GM12878 (cell line): ENCODE data around the gene NFATC1. TPM values are rescaled to one million over a fixed set of nuclear protein-coding genes. Genes with fewer than 3 reads are reported as not detected.

Source experiments
- ATAC-seq: fragments of 200-7000 bp; cut with Tn5 transposase; 3 replicates; pipeline ENCODE4 v1.9.1; 2020; ENCODE audit warnings: mild to moderate bottlenecking, moderate library complexity
- BruUV-seq: library from RNA; stranded (reverse); fragments of 400-500 nt; replicated peaks from 2 replicates; lab custom pipeline; 2021; lab: Mats Ljungman, UMichigan
- CTCF ChIA-PET: fragments of 300-600 bp; sonication (Branson Sonifier 250); formaldehyde crosslinking; extraction: SDS; loops from one replicate; lab custom pipeline; 2021; ENCODE audit warnings: inconsistent platforms; lab: Yijun Ruan, JAX
- POLR2A ChIA-PET: fragments of 350-600 bp; formaldehyde crosslinking; extraction: SDS; loops from one replicate; lab custom pipeline; 2021; ENCODE audit warnings: inconsistent platforms; lab: Charles Lee
- RAD21 ChIA-PET: fragments of 300-600 bp; sonication (Branson Sonifier 250); formaldehyde crosslinking; loops from one replicate; lab custom pipeline; 2023; ENCODE audit warnings: antibody characterized with exemption; ENCODE audit not compliant: unreplicated experiment; lab: Charles Lee
- SMC1A ChIA-PET: fragments of 300-600 bp; sonication (Branson Sonifier 250); formaldehyde crosslinking; loops from one replicate; lab custom pipeline; 2023; ENCODE audit not compliant: unreplicated experiment, uncharacterized antibody; lab: Charles Lee
- DNase-seq: peaks from one replicate; pipeline ENCODE4 v3.0.0-alpha.2; 2011; ENCODE audit warnings: low read depth, low spot score
- FAIRE-seq: peaks from 3 replicates; lab custom pipeline; 2011; peaks lifted over from hg19 to GRCh38; lab: Jason Lieb, UNC
- H2AFZ ChIP-seq: 2 replicates; pipeline ENCODE4 v1.6.0; 2011; ENCODE audit warnings: low read depth, low read length, control low read depth; ENCODE audit not compliant: control insufficient read depth
- H3K27ac ChIP-seq: 2 replicates; pipeline ENCODE4 v1.5.1; 2011; ENCODE audit warnings: control low read depth; ENCODE audit not compliant: control insufficient read depth, insufficient read depth
- H3K27me3 ChIP-seq, 2 experiments: replicated peaks in 1 of 2; 2 replicates each; pipeline versions ENCODE4 v1.6.0 to v1.6.1; 2011; ENCODE audit warnings: low read length in 1 of 2; ENCODE audit not compliant: control insufficient read depth in 2 of 2, insufficient read depth in 2 of 2
- H3K36me3 ChIP-seq, 2 experiments: 2 replicates each; pipeline ENCODE4 v1.5.1; 2011; ENCODE audit warnings: low read length in 1 of 2; ENCODE audit not compliant: control insufficient read depth in 2 of 2, insufficient read depth in 2 of 2
- H3K4me1 ChIP-seq: 2 replicates; pipeline ENCODE4 v1.6.1; 2011; ENCODE audit warnings: mild to moderate bottlenecking, low read length, moderate library complexity, mixed read lengths; ENCODE audit not compliant: control insufficient read depth, insufficient read depth
- H3K4me2 ChIP-seq: 2 replicates; pipeline ENCODE4 v1.6.0; 2011; ENCODE audit warnings: control low read depth; ENCODE audit not compliant: control insufficient read depth, insufficient read depth
- H3K4me3 ChIP-seq: fragments of 200-600 bp; sonication (generic); 2 replicates; pipeline ENCODE4 v1.5.1; 2016
- H3K79me2 ChIP-seq: 2 replicates; pipeline ENCODE4 v1.6.0; 2011; ENCODE audit warnings: low read length; ENCODE audit not compliant: control insufficient read depth, insufficient read depth
- H3K9ac ChIP-seq: 2 replicates; pipeline ENCODE4 v1.8.0; 2011; ENCODE audit warnings: low read length, control low read depth, mixed read lengths; ENCODE audit not compliant: control insufficient read depth, insufficient read depth
- H3K9me3 ChIP-seq: replicated peaks from 3 replicates; pipeline ENCODE4 v1.5.1; 2011; ENCODE audit warnings: mild to moderate bottlenecking, low read length; ENCODE audit not compliant: control insufficient read depth, insufficient read depth
- H4K20me1 ChIP-seq: 2 replicates; pipeline ENCODE4 v1.6.0; 2011; ENCODE audit not compliant: control insufficient read depth, insufficient read depth
- CHD1 ChIP-seq: IDR thresholded peaks from 2 replicates; pipeline ENCODE4 v1.6.1; 2012; ENCODE audit warnings: low read depth, low read length, improper control_type of control experiment
- CHD4 ChIP-seq: fragments of 200-600 bp; sonication (generic); IDR thresholded peaks from 2 replicates; pipeline ENCODE4 v1.6.1; 2016; ENCODE audit warnings: mild to moderate bottlenecking
- CREM ChIP-seq: IDR thresholded peaks from 2 replicates; pipeline ENCODE4 v1.6.1; 2014; ENCODE audit warnings: antibody characterized with exemption, low read depth
- KAT2A ChIP-seq: conservative IDR thresholded peaks from 2 replicates; pipeline ENCODE4 v1.6.1; 2011; ENCODE audit warnings: low read depth, low read length; ENCODE audit not compliant: control insufficient read depth
- NR2F1 ChIP-seq: fragments of 450-650 bp; conservative IDR thresholded peaks from 2 replicates; pipeline ENCODE4 v1.6.1; 2017; ENCODE audit warnings: mild to moderate bottlenecking
- RBBP5 ChIP-seq: fragments of 200-600 bp; sonication (generic); conservative IDR thresholded peaks from 2 replicates; pipeline ENCODE4 v1.6.1; 2016
- SIX5 ChIP-seq: IDR thresholded peaks from 2 replicates; pipeline ENCODE4 v1.6.1; 2011; ENCODE audit warnings: mild to moderate bottlenecking, low read depth, low read length, moderate library complexity; ENCODE audit not compliant: severe bottlenecking
- SMAD5 ChIP-seq: IDR thresholded peaks from 2 replicates; pipeline ENCODE4 v1.6.1; 2016; ENCODE audit warnings: antibody characterized with exemption, low read depth
- TBL1XR1 ChIP-seq: IDR thresholded peaks from 2 replicates; pipeline ENCODE4 v1.6.1; 2012; ENCODE audit warnings: low read depth, low read length, improper control_type of control experiment
- TCF12 ChIP-seq: IDR thresholded peaks from 2 replicates; pipeline ENCODE4 v1.6.1; 2011; ENCODE audit warnings: low read depth, mild to moderate bottlenecking, low read length
- WGBS: methylation state at CpG from one replicate; pipeline ENCODE4 v1.1.6; 2016; ENCODE audit warnings: low lambda C conversion rate; ENCODE audit not compliant: insufficient replicate concordance, insufficient coverage; ENCODE audit errors: missing lambda C conversion rate; 5-methylcytosine and 5-hydroxymethylcytosine counted together
- in situ Hi-C: fragments of 300-500 bp; cut with MboI; formaldehyde crosslinking; loops from 9 replicates; pipeline ENCODE4 v1.14.3; 2018; ENCODE audit warnings: mixed read lengths
- intact Hi-C: fragments of 100-400 bp; cut with micrococcal nuclease; formaldehyde crosslinking; loops from one replicate; pipeline ENCODE4 v1.14.2; 2022; ENCODE audit not compliant: unreplicated experiment
- polyA plus RNA-seq, 11 experiments: library from polyadenylated mRNA; depleted of rRNA in 4 of 11; unstranded in 6 of 11; stranded (reverse) in 5 of 11; fragments of >200 nt; fragmentation: Nextera tagmentation in 4 of 11; fragmentation: Illumina TruSeq in 1 of 11; extraction: Ambion mirVana in 4 of 11; extraction: Trizol in 1 of 11; gene quantifications; 1 replicate in 1 of 11; 2 replicates in 10 of 11; pipeline versions ENCODE4 v1.2.1 to v1.2.3, GENCODE V29; 2011 to 2016; ENCODE audit warnings: inconsistent platforms in 2 of 11, missing spikeins in 2 of 11, low read depth in 1 of 11
- total RNA-seq, 4 experiments: library from RNA; depleted of rRNA in 3 of 4; stranded (reverse); fragments of >200 nt in 3 of 4; fragmentation: Illumina TruSeq in 1 of 4; extraction: Trizol in 1 of 4; gene quantifications; 2 replicates each; pipeline versions ENCODE4 v1.2.1 to v1.2.3, GENCODE V29; 2013 to 2021
- TF ChIP-seq, protein P1 (sequence below): fragments of 150-350 bp; IDR thresholded peaks from 2 replicates; pipeline ENCODE4 v1.6.1; 2016; ENCODE audit warnings: low read depth, low read length
- TF ChIP-seq, protein P2 (sequence below): fragments of 450-650 bp; IDR thresholded peaks from 2 replicates; pipeline ENCODE4 v1.6.1; 2016; ENCODE audit warnings: mild to moderate bottlenecking

NFATC1 gene
- total and polyA plus RNA-seq, 10 of the 15 experiments (the other 5 are each of a cell fraction or from before 2014, with no cell fraction given), result 0.84 to 20.8 (median 5.1) TPM

GRCh38 chr18:79493211-79493800 is 97.6 kb downstream of the NFATC1 start (continued):
- TF ChIP-seq, protein P1, sequence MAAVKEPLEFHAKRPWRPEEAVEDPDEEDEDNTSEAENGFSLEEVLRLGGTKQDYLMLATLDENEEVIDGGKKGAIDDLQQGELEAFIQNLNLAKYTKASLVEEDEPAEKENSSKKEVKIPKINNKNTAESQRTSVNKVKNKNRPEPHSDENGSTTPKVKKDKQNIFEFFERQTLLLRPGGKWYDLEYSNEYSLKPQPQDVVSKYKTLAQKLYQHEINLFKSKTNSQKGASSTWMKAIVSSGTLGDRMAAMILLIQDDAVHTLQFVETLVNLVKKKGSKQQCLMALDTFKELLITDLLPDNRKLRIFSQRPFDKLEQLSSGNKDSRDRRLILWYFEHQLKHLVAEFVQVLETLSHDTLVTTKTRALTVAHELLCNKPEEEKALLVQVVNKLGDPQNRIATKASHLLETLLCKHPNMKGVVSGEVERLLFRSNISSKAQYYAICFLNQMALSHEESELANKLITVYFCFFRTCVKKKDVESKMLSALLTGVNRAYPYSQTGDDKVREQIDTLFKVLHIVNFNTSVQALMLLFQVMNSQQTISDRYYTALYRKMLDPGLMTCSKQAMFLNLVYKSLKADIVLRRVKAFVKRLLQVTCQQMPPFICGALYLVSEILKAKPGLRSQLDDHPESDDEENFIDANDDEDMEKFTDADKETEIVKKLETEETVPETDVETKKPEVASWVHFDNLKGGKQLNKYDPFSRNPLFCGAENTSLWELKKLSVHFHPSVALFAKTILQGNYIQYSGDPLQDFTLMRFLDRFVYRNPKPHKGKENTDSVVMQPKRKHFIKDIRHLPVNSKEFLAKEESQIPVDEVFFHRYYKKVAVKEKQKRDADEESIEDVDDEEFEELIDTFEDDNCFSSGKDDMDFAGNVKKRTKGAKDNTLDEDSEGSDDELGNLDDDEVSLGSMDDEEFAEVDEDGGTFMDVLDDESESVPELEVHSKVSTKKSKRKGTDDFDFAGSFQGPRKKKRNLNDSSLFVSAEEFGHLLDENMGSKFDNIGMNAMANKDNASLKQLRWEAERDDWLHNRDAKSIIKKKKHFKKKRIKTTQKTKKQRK, result no peak

DNA sequence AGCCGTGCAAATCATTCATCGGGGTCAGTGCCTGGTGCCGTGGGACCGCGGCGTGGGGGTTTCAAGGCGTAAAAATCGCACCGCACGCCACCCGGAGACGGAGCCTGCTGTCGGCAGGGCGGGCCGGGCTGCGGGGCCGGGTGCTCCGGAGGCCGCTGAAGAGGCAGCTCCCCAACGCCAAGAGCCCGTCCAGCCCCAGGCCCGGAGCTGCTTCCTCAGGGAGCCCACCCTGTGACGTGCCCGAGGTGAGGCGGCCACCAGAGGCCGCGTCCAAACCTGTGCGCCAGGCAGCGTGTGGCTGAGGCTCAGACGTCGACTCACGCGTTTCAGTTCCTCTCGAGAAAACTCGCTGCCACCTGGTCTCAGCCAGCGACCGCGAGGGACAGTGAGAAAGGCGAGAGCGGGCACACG is 98.1 kb downstream of the NFATC1 start:
- no peaks in the 10 kb centered on the region for H3K36me3 ChIP-seq
- no TSS peak for BruUV-seq
- H3K4me2 ChIP-seq, result no peak overlapping the region
- ChIA-PET CTCF (no interaction called here), POLR2A (no interaction called here)
- FAIRE-seq (no peak), DNase-seq (no peak)
- H4K20me1 ChIP-seq, result no peaks in the 10 kb centered on the region
- H3K79me2 ChIP-seq, result no peaks in the 10 kb centered on the region
- intact Hi-C loops, result no loop called here
- peaks cover 13% of the 10 kb centered on the region for H3K4me1 ChIP-seq
- TF ChIP-seq CHD1 (no peak), TBL1XR1 (no peak), NR2F1 (no peak), CREM (no peak), RBBP5 (no peak), SIX5 (no peak), TCF12 (no peak), KAT2A (no peak), CHD4 (no peak), SMAD5 (no peak)
- TF ChIP-seq, protein P2, sequence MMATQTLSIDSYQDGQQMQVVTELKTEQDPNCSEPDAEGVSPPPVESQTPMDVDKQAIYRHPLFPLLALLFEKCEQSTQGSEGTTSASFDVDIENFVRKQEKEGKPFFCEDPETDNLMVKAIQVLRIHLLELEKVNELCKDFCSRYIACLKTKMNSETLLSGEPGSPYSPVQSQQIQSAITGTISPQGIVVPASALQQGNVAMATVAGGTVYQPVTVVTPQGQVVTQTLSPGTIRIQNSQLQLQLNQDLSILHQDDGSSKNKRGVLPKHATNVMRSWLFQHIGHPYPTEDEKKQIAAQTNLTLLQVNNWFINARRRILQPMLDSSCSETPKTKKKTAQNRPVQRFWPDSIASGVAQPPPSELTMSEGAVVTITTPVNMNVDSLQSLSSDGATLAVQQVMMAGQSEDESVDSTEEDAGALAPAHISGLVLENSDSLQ, result no peak
- TF ChIP-seq, all 136 proteins: peak for 0
- Histone ChIP-seq H3K9ac (no peak overlapping the region), H3K9me3 (peaks cover 3% of the 10 kb centered on the region), H2AFZ (no peak overlapping the region), H3K27me3 (no peaks in the 10 kb centered on the region), H3K4me3 (no peak overlapping the region), H3K27ac (no peak overlapping the region)
- RAD21 ChIA-PET, result no interaction called here
- in situ Hi-C loops, result no loop called here
- ATAC-seq, result no peak
- over 99% methylated on average over 40 of the region's 41 CpGs for WGBS
- SMC1A ChIA-PET, result no interaction called here
